ENCODE data around the gene IZUMO1. TPM values are rescaled to one million over a fixed set of nuclear protein-coding genes. Genes with fewer than 3 reads are reported as not detected.

IZUMO1 gene
- polyA plus RNA-seq, 4 donors, result 0.31 to 0.45 TPM; not detected in 2

DNA sequence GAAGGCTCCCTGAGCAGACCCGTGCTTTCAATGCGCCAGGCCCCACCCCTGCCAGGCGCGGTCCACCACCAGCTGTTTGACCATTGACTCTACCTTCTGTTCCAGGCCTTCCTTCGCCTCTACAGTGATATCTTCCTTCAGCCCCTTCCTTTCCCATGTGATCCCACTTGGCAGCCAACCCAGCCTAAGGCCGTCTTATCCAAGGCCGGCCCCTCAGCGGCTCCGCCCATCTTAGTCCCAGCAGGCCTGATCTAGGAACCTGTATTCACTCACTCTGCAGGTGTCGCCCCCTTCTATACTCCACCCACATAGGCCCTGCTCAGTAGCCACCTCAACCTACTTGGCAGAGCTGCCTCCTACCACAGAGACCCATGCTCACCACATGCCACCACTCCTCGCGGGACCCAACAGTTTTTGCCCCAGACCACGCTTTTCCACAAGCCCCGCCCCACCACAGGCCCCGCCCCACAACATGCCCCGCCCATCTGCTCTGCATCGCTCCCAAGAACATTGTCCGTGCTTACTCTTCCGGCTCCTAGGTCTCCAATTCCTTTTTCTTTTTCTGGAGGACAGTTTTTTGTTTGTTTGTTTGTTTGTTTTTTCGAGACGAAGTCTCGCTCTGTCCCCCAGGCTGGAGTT, 9.2 kb downstream of the IZUMO1 start:
- 44 to 65% (median 55%) methylated on average over 22 of the region's 22 CpGs for WGBS, 3 donors
- no peak for FAIRE-seq
- Histone ChIP-seq H3K27ac (ENCODE audit: low read depth in 1 of 3, low read length in 2 of 3) (no peak overlapping the region), H3K27me3 (ENCODE audit: control insufficient read depth in 3 of 3, insufficient read depth in 3 of 3, low read length in 3 of 3) (peaks cover 0 to 19% (median 0%) of the 10 kb centered on the region in 3 donors), H3K4me1 (ENCODE audit: control insufficient read depth in 3 of 3, insufficient read depth in 2 of 3, low read depth in 1 of 3, low read length in 2 of 3) (peaks cover 0 to 37% (median 8%) of the 10 kb centered on the region in 3 donors), H3K4me3 (ENCODE audit: low read depth in 1 of 3, low read length in 3 of 3) (no peak overlapping the region), H3K9me3 (ENCODE audit: control insufficient read depth in 2 of 2, insufficient read depth in 1 of 2, low read depth in 1 of 2, low read length in 1 of 2) (peaks cover 0 to 11% of the 10 kb centered on the region in 2 donors), H3K36me3 (ENCODE audit: control insufficient read depth in 3 of 3, insufficient read depth in 2 of 3, low read depth in 1 of 3, low read length in 3 of 3) (no peaks in the 10 kb centered on the region)
- peak in 1 of 2 donors; percentile 54 for DNase-seq

DNA sequence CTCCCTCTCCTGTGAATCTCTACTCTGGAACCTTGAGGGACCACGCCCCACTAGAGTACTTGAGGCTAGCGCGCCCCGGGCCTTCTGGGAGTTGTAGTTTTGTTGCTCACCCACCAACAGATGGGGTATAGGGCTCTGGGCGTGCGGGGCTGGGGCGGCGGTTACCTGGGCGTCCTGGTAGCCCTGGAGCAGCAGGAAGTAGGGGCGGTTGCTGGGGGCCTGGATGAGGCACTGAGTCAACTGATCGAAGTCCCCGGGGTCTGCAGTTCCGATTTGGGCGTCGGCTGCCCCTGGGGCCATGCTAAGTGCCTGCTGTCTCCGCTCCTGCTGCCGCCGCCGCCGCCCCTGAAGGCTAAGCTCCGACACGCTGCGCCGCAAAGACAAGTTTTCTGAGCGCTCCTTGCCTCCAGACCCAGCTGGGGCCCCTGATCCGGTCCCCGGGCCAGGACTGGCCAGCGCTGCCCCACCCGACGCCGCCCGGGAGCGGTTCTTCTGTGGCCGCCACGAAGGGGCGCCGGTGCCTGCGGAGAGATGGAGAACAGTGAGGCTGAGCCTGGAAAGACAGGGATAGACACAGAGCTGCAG, 11.6 kb downstream of the IZUMO1 start:
- 11 to 41% (median 34%) methylated on average over 34 to 38 of the region's 38 CpGs for WGBS, 3 donors
- peaks cover 0 to 15% (median 8%) of the 10 kb centered on the region in 3 donors for H3K4me1 ChIP-seq (ENCODE audit: control insufficient read depth in 3 of 3, insufficient read depth in 2 of 3, low read depth in 1 of 3, low read length in 2 of 3)
- peak overlapping the region in 1 of 3 donors; percentile 52 for H3K27ac ChIP-seq (ENCODE audit: low read depth in 1 of 3, low read length in 2 of 3)
- H3K4me3 ChIP-seq (ENCODE audit: low read depth in 1 of 3, low read length in 3 of 3), result peak overlapping the region in 2 of 3 donors; percentile 18 to 50
- H3K9me3 ChIP-seq (ENCODE audit: control insufficient read depth in 2 of 2, insufficient read depth in 1 of 2, low read depth in 1 of 2, low read length in 1 of 2), result peaks cover 0 to 5% of the 10 kb centered on the region in 2 donors
- no peak for FAIRE-seq
- H3K27me3 ChIP-seq (ENCODE audit: control insufficient read depth in 3 of 3, insufficient read depth in 3 of 3, low read length in 3 of 3), result peaks cover 0 to 9% (median 0%) of the 10 kb centered on the region in 3 donors
- DNase-seq, result peak; percentile 80 to 87
- peaks cover 0 to 2% (median 0%) of the 10 kb centered on the region in 3 donors for H3K36me3 ChIP-seq (ENCODE audit: control insufficient read depth in 3 of 3, insufficient read depth in 2 of 3, low read depth in 1 of 3, low read length in 3 of 3)

DNA sequence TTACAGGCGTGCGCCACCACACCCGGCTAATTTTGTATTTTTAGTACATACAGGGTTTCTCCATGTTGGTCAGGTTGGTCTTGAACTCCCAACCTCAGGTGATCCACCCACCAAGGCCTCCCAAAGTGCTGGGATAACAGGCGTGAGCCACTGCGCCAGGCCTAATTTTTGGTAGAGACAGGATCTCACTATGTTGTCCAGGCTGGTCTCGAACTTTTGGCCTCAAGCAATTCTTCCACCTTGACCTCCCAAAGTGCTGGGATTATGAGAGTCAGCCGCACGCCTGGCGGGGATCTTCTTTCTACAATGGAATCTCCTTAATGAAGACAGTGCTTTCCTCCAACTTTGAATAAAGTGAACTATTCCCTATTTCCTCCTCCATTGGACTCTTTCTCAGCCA, 12.1 kb downstream of the IZUMO1 start:
- Histone ChIP-seq H3K27ac (ENCODE audit: low read depth in 1 of 3, low read length in 2 of 3) (no peak overlapping the region), H3K4me1 (ENCODE audit: control insufficient read depth in 3 of 3, insufficient read depth in 2 of 3, low read depth in 1 of 3, low read length in 2 of 3) (peaks cover 0 to 10% (median 8%) of the 10 kb centered on the region in 3 donors), H3K36me3 (ENCODE audit: control insufficient read depth in 3 of 3, insufficient read depth in 2 of 3, low read depth in 1 of 3, low read length in 3 of 3) (peaks cover 0 to 2% (median 0%) of the 10 kb centered on the region in 3 donors), H3K4me3 (ENCODE audit: low read depth in 1 of 3, low read length in 3 of 3) (peak overlapping the region in 1 of 3 donors; percentile 50), H3K27me3 (ENCODE audit: control insufficient read depth in 3 of 3, insufficient read depth in 3 of 3, low read length in 3 of 3) (peaks cover 0 to 4% (median 0%) of the 10 kb centered on the region in 3 donors), H3K9me3 (ENCODE audit: control insufficient read depth in 2 of 2, insufficient read depth in 1 of 2, low read depth in 1 of 2, low read length in 1 of 2) (peaks cover 0 to 5% of the 10 kb centered on the region in 2 donors)
- 93 to 95% (median 95%) methylated on average over 9 of the region's 9 CpGs for WGBS, 3 donors
- FAIRE-seq (no peak), DNase-seq (no peak)

DNA sequence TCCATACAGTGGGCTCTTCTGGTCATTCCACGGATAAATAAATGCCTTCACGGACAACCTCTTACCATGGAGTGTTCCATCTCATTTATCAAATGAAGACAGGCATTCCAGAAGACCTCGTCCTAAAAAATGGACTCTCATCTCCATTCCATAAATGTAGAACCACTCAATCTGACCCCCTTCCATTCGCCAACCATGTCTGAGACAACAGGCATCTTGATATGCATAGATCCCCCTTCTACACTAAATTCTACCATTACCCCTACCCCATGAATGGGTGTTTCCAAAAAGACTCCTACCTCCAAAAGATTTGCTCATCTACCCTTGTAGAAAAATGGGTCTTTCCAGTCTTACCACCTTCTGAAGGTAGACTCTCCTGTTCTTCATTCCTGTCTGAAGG, 15.3 kb downstream of the IZUMO1 start:
- Histone ChIP-seq H3K36me3 (ENCODE audit: control insufficient read depth in 3 of 3, insufficient read depth in 2 of 3, low read depth in 1 of 3, low read length in 3 of 3) (peaks cover 0 to 2% (median 0%) of the 10 kb centered on the region in 3 donors), H3K27ac (ENCODE audit: low read depth in 1 of 3, low read length in 2 of 3) (no peak overlapping the region), H3K9me3 (ENCODE audit: control insufficient read depth in 2 of 2, insufficient read depth in 1 of 2, low read depth in 1 of 2, low read length in 1 of 2) (no peaks in the 10 kb centered on the region), H3K27me3 (ENCODE audit: control insufficient read depth in 3 of 3, insufficient read depth in 3 of 3, low read length in 3 of 3) (no peaks in the 10 kb centered on the region), H3K4me1 (ENCODE audit: control insufficient read depth in 3 of 3, insufficient read depth in 2 of 3, low read depth in 1 of 3, low read length in 2 of 3) (no peaks in the 10 kb centered on the region), H3K4me3 (ENCODE audit: low read depth in 1 of 3, low read length in 3 of 3) (no peak overlapping the region)
- FAIRE-seq (no peak), DNase-seq (no peak)
- WGBS, 3 donors, result 84 to 91% (median 86%) methylated on average over 4 of the region's 4 CpGs

DNA sequence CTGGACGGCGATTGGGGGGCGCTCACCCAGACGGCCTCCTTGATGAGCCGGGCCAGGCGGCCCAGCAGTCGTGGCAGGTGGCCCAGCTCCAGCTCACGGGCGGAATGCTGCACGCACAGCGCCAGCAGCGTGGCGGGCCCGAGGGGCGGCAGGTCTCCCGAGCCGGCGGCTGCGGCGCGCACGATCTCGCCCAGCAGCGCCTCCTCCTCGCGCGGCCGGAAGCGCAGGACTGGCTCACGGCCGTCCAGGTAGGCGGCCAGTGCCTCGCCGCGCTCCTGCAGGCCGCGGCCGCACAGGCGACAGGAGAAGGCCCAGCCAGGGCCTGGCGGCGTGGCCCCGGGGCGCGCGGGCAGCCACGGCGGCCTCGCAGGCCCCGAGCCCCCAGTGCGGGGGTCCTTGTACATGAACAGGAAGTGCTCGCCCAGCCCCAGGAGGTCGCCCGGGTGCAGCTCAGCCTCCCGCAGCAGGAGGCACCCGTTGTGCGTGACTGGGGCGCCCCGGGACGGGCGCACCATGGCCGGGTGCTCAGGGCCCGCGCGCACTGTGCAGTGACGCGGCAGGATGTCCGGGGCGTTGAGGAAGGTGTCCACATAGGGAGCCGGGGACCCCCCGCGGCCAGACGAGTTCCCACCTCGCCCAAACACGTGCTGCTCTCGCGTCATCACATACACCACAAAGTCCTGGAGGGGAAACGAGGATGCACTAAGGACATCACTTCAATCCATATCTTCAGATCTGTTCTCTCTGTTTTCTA, 17.6 kb downstream of the IZUMO1 start:
- Histone ChIP-seq H3K4me1 (ENCODE audit: control insufficient read depth in 3 of 3, insufficient read depth in 2 of 3, low read depth in 1 of 3, low read length in 2 of 3) (no peaks in the 10 kb centered on the region), H3K4me3 (ENCODE audit: low read depth in 1 of 3, low read length in 3 of 3) (no peak overlapping the region), H3K27me3 (ENCODE audit: control insufficient read depth in 3 of 3, insufficient read depth in 3 of 3, low read length in 3 of 3) (no peaks in the 10 kb centered on the region), H3K9me3 (ENCODE audit: control insufficient read depth in 2 of 2, insufficient read depth in 1 of 2, low read depth in 1 of 2, low read length in 1 of 2) (peaks cover 0 to 6% of the 10 kb centered on the region in 2 donors), H3K27ac (ENCODE audit: low read depth in 1 of 3, low read length in 2 of 3) (no peak overlapping the region), H3K36me3 (ENCODE audit: control insufficient read depth in 3 of 3, insufficient read depth in 2 of 3, low read depth in 1 of 3, low read length in 3 of 3) (peaks cover 0 to 6% (median 2%) of the 10 kb centered on the region in 3 donors)
- 64 to 79% (median 67%) methylated on average over 47 to 77 of the region's 77 CpGs for WGBS, 3 donors
- peak in 1 of 2 donors; percentile 46 for DNase-seq
- FAIRE-seq, result no peak

DNA sequence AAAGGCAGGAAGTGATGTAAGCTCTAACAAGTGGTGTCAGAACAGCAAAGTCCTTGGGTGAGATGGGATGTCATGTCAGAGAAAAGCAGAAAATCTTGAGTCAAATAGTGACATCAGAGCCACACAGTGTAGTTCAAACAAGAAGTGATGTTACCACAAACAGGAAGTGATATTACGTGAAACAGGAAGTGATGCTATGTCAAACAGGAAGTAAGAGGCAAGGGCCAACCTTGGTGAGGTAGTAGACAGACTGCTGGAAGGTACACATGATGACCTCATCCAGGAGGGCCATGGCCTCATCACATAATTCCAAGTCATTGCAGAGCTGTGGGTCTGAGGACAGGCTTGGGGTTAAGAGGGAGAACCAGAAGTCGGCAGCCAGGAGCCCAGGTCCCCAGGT, 20.2 kb downstream of the IZUMO1 start:
- Histone ChIP-seq H3K27me3 (ENCODE audit: control insufficient read depth in 3 of 3, insufficient read depth in 3 of 3, low read length in 3 of 3) (no peaks in the 10 kb centered on the region), H3K9me3 (ENCODE audit: control insufficient read depth in 2 of 2, insufficient read depth in 1 of 2, low read depth in 1 of 2, low read length in 1 of 2) (peaks cover 0 to 6% of the 10 kb centered on the region in 2 donors), H3K4me3 (ENCODE audit: low read depth in 1 of 3, low read length in 3 of 3) (no peak overlapping the region), H3K27ac (ENCODE audit: low read depth in 1 of 3, low read length in 2 of 3) (peak overlapping the region in 1 of 3 donors; percentile 68), H3K4me1 (ENCODE audit: control insufficient read depth in 3 of 3, insufficient read depth in 2 of 3, low read depth in 1 of 3, low read length in 2 of 3) (no peaks in the 10 kb centered on the region), H3K36me3 (ENCODE audit: control insufficient read depth in 3 of 3, insufficient read depth in 2 of 3, low read depth in 1 of 3, low read length in 3 of 3) (peaks cover 0 to 9% (median 2%) of the 10 kb centered on the region in 3 donors)
- 59 to 88% (median 73%) methylated on average over 2 of the region's 2 CpGs for WGBS, 3 donors
- peak in 1 of 2 donors; percentile 19 for DNase-seq
- FAIRE-seq, result no peak

DNA sequence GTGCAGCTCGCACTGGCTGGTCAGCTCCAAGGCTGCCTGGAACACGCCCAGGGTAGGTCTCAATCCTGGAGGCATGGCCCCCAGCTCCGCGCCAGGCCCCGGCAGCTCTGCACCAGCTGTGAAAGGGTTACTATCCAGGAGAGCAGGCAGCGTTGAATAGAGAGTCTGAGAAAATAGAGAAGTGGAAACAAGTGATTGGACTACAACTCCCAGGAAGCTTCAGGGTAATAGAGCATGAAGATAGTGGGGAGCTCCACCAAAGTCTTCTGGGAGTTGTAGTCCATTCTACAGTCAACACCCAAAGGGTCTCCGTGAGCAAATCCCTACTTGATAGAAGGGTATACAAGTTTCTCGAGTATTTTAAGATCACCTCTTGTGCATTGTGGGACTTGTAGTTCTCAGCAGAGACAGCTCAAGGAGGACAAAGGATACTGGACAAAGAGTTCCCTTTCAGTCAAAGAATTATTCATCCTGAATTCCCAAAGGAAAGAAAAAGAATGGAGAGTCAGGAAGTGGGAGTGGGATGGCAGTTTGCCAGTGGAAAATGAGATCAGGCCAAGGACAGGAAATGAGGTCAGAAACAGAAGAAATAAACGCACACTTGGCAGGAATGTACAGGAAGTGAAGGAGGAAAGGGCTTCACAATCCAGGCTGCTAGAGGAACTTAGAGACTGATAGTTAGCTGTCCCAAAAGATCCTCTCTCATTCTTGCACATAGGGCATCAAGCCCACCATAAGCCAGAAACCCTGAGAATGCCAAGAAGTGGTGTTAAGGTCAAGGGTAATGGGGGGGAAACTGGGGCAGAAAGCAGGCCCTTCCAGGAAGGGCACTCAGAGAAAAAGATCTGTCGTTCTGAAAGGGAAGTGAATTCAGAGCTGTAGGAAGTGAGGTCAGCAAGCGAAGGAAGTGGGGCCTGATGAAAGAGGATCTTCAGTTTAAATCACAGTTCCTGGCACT, 21.6 kb downstream of the IZUMO1 start:
- Histone ChIP-seq H3K4me3 (ENCODE audit: low read depth in 1 of 3, low read length in 3 of 3) (no peak overlapping the region), H3K27ac (ENCODE audit: low read depth in 1 of 3, low read length in 2 of 3) (peak overlapping the region in 2 of 3 donors; percentile 39 to 92), H3K4me1 (ENCODE audit: control insufficient read depth in 3 of 3, insufficient read depth in 2 of 3, low read depth in 1 of 3, low read length in 2 of 3) (peaks cover 0 to 4% (median 0%) of the 10 kb centered on the region in 3 donors), H3K27me3 (ENCODE audit: control insufficient read depth in 3 of 3, insufficient read depth in 3 of 3, low read length in 3 of 3) (no peaks in the 10 kb centered on the region), H3K9me3 (ENCODE audit: control insufficient read depth in 2 of 2, insufficient read depth in 1 of 2, low read depth in 1 of 2, low read length in 1 of 2) (peaks cover 0 to 6% of the 10 kb centered on the region in 2 donors), H3K36me3 (ENCODE audit: control insufficient read depth in 3 of 3, insufficient read depth in 2 of 3, low read depth in 1 of 3, low read length in 3 of 3) (peaks cover 0 to 9% (median 0%) of the 10 kb centered on the region in 3 donors)
- no peak for FAIRE-seq
- peak; percentile 47 to 66 for DNase-seq
- WGBS, 3 donors, result 41 to 53% (median 44%) methylated on average over 11 of the region's 11 CpGs

Data from small intestine (tissue), 7 donors.